DOHH2 (cell line): ENCODE measurements around the gene SURF1.

Experiments used
- H3F3A ChIP-seq: fragments of 200-600 bp; sonication (generic), shearing (Covaris generic); 2 replicates; pipeline ENCODE4 v1.6.0; 2016; ENCODE audit warnings: antibody characterized with exemption, mild to moderate bottlenecking; ENCODE audit not compliant: control insufficient read depth, insufficient read depth
- H3K27ac ChIP-seq: fragments of 200-600 bp; sonication (generic); 2 replicates; pipeline ENCODE4 v1.5.1; 2014; ENCODE audit warnings: low read depth, mild to moderate bottlenecking, low read length, moderate library complexity
- H3K27me3 ChIP-seq: fragments of 200-600 bp; sonication (generic); 2 replicates; pipeline ENCODE4 v1.6.1; 2014; ENCODE audit warnings: mild to moderate bottlenecking, low read length, mixed read lengths; ENCODE audit not compliant: control insufficient read depth
- H3K36me3 ChIP-seq: fragments of 200-600 bp; sonication (generic); 2 replicates; pipeline ENCODE4 v1.6.1; 2014; ENCODE audit warnings: mild to moderate bottlenecking, low read length, moderate library complexity, mixed read lengths; ENCODE audit not compliant: control insufficient read depth
- H3K4me1 ChIP-seq: fragments of 200-600 bp; sonication (generic); 2 replicates; pipeline ENCODE4 v1.6.1; 2014; ENCODE audit warnings: mild to moderate bottlenecking, low read length, mixed read lengths; ENCODE audit not compliant: control insufficient read depth
- H3K4me2 ChIP-seq: fragments of 200-600 bp; sonication (generic); 2 replicates; pipeline ENCODE4 v1.6.0; 2014; ENCODE audit warnings: mild to moderate bottlenecking, low read length, moderate library complexity
- H3K4me3 ChIP-seq: fragments of 200-600 bp; sonication (generic); 2 replicates; pipeline ENCODE4 v1.5.1; 2014; ENCODE audit warnings: mild to moderate bottlenecking, low read length, mixed read lengths
- H3K79me2 ChIP-seq: fragments of 200-600 bp; sonication (generic); 2 replicates; pipeline ENCODE4 v1.6.1; 2014; ENCODE audit warnings: mild to moderate bottlenecking, low read length, mixed read lengths; ENCODE audit not compliant: control insufficient read depth
- H3K9me2 ChIP-seq: fragments of 200-600 bp; sonication (generic); replicated peaks from 2 replicates; pipeline ENCODE4 v1.6.1; 2014; ENCODE audit warnings: mild to moderate bottlenecking, low read length, mixed read lengths; ENCODE audit not compliant: control insufficient read depth
- H3K9me3 ChIP-seq: fragments of 200-600 bp; sonication (generic); 2 replicates; pipeline ENCODE4 v1.6.1; 2014; ENCODE audit warnings: antibody characterized with exemption, low read length, mixed read lengths; ENCODE audit not compliant: control insufficient read depth, insufficient read depth
- H4K20me1 ChIP-seq: fragments of 200-600 bp; sonication (generic); 2 replicates; pipeline ENCODE4 v1.6.0; 2014; ENCODE audit warnings: low read depth, mild to moderate bottlenecking, antibody characterized with exemption, low read length, moderate library complexity; ENCODE audit not compliant: control insufficient read depth, insufficient read depth
- CTCF ChIP-seq: fragments of 200-600 bp; sonication (generic); IDR thresholded peaks from one replicate; pipeline ENCODE4 v1.5.1; 2014; ENCODE audit warnings: antibody characterized with exemption, mild to moderate bottlenecking, low read depth, low read length; ENCODE audit not compliant: poor library complexity, severe bottlenecking
- EZH2phosphoT487 ChIP-seq: fragments of 200-600 bp; sonication (generic); IDR thresholded peaks from 2 replicates; pipeline ENCODE4 v1.6.1; 2017; ENCODE audit warnings: borderline replicate concordance, mild to moderate bottlenecking, antibody characterized with exemption, low read length, moderate library complexity, mixed read lengths

Gene SURF1

GRCh38 chr9:133348718-133349573, 7.3 kb downstream of the SURF1 start:
- Histone ChIP-seq H3K36me3 (peaks cover 84% of the 10 kb centered on the region), H3F3A (peaks cover 55% of the 10 kb centered on the region), H3K4me3 (peak overlapping the region; percentile 83), H3K4me1 (peaks cover 30% of the 10 kb centered on the region), H3K9me2 (no peaks in the 10 kb centered on the region), H4K20me1 (peaks cover 16% of the 10 kb centered on the region; the same call in 1 of the 2 replicates), H3K27me3 (no peaks in the 10 kb centered on the region), H3K79me2 (peaks cover 57% of the 10 kb centered on the region), H3K9me3 (no peaks in the 10 kb centered on the region), H3K27ac (peak overlapping the region; percentile 81), H3K4me2 (peak overlapping the region; percentile 98)
- no peak for TF ChIP-seq EZH2phosphoT487
- no peak for TF ChIP-seq CTCF

GRCh38 chr9:133347985-133348717, 8.1 kb downstream of the SURF1 start, which contains the start of the genes MED22 and RPL7A:
Gene MED22, minus strand, starts transcription at chr9:133348131. Its CDS starts 1,469 bp downstream, at chr9:133346662.
Gene RPL7A, plus strand, starts transcription at chr9:133348218. Its CDS starts 26 bp downstream, at chr9:133348244.
- H3K79me2 ChIP-seq = peaks cover 57% of the 10 kb centered on the region
- H3K4me3 ChIP-seq = peak within 1 kb of the TSS; percentile 83
- H3K4me2 ChIP-seq = peak within 1 kb of the TSS; percentile 98
- H3K27ac ChIP-seq = peak within 1 kb of the TSS; percentile 81
- H3K4me1 ChIP-seq = peaks cover 30% of the 10 kb centered on the region
- H3K9me2 ChIP-seq = no peaks in the 10 kb centered on the region
- H3F3A ChIP-seq = peaks cover 47% of the 10 kb centered on the region
- TF ChIP-seq CTCF (no peak), EZH2phosphoT487 (no peak)
- peaks cover 16% of the 10 kb centered on the region; the same call in 1 of the 2 replicates for H4K20me1 ChIP-seq
- peaks cover 86% of the 10 kb centered on the region for H3K36me3 ChIP-seq
- H3K9me3 ChIP-seq = no peaks in the 10 kb centered on the region
- H3K27me3 ChIP-seq = no peaks in the 10 kb centered on the region

GRCh38 chr9:133347515-133347984, 8.7 kb downstream of the SURF1 start:
- no peaks in the 10 kb centered on the region for H3K9me2 ChIP-seq
- H3K9me3 ChIP-seq = no peaks in the 10 kb centered on the region
- peaks cover 41% of the 10 kb centered on the region for H3F3A ChIP-seq
- peak overlapping the region; percentile 81 for H3K27ac ChIP-seq
- peaks cover 57% of the 10 kb centered on the region for H3K79me2 ChIP-seq
- H4K20me1 ChIP-seq = peaks cover 16% of the 10 kb centered on the region; the same call in 1 of the 2 replicates
- H3K4me2 ChIP-seq = peak overlapping the region; percentile 98
- peaks cover 86% of the 10 kb centered on the region for H3K36me3 ChIP-seq
- TF ChIP-seq CTCF (no peak), EZH2phosphoT487 (no peak)
- peak overlapping the region; percentile 83 for H3K4me3 ChIP-seq
- H3K4me1 ChIP-seq = peaks cover 29% of the 10 kb centered on the region
- no peaks in the 10 kb centered on the region for H3K27me3 ChIP-seq
